Tibial nerve (tissue), 4 donors: ENCODE measurements around the gene ALDH7A1. TPM values are rescaled to one million over a fixed set of nuclear protein-coding genes. Genes with fewer than 3 reads are reported as not detected.

Experiments used
- DNase-seq, 2 donors: peaks; one replicate each; pipeline ENCODE4 v3.0.0-alpha.2; 2019; ENCODE audit warnings: low spot score in 2 of 2
- H3K27ac ChIP-seq, 4 donors: fragments of 200-600 bp; sonication (generic) in 3 of 4; one replicate each; pipeline ENCODE4 v1.5.1; 2017 to 2019; ENCODE audit warnings: mild to moderate bottlenecking in 1 of 4
- H3K27me3 ChIP-seq, 2 donors: fragments of 200-600 bp; sonication (generic) in 1 of 2; one replicate each; pipeline versions ENCODE4 v1.5.1 to v1.6.0; 2017 to 2019
- H3K36me3 ChIP-seq, 3 donors: fragments of 200-600 bp; sonication (generic); one replicate each; pipeline ENCODE4 v1.5.1; 2018 to 2019
- H3K4me1 ChIP-seq, 4 donors: fragments of 200-600 bp; sonication (generic) in 3 of 4; one replicate each; pipeline ENCODE4 v1.5.1; 2017 to 2019
- H3K4me3 ChIP-seq, 4 donors: fragments of 200-600 bp; sonication (generic) in 3 of 4; one replicate each; pipeline ENCODE4 v1.5.1; 2017 to 2019; ENCODE audit warnings: mild to moderate bottlenecking in 1 of 4, moderate library complexity in 1 of 4
- H3K9me3 ChIP-seq, 4 donors: fragments of 200-600 bp; sonication (generic) in 3 of 4; one replicate each; pipeline ENCODE4 v1.5.1; 2017 to 2019
- CTCF ChIP-seq, 5 experiments: fragments of 200-600 bp in 3 of 5; fragments of 450-650 bp in 2 of 5; sonication (generic) in 3 of 5; IDR thresholded peaks; one replicate each; pipeline ENCODE4 v1.5.1; 2016 to 2019; ENCODE audit warnings: antibody characterized with exemption in 5 of 5, mild to moderate bottlenecking in 3 of 5, moderate library complexity in 2 of 5
- EP300 ChIP-seq, 2 donors: sonication (generic); formaldehyde crosslinking; IDR thresholded peaks; one replicate each; pipeline ENCODE4 v1.6.1; 2017; ENCODE audit warnings: antibody characterized with exemption in 2 of 2, mild to moderate bottlenecking in 1 of 2
- POLR2A ChIP-seq, 2 donors: fragments of 450-650 bp; IDR thresholded peaks; one replicate each; pipeline ENCODE4 v1.6.1; 2017; ENCODE audit warnings: antibody characterized with exemption in 2 of 2, mild to moderate bottlenecking in 2 of 2, moderate library complexity in 2 of 2
- WGBS, 2 donors: methylation state at CpG; one replicate each; pipeline ENCODE4 v1.1.5; 2018; 5-methylcytosine and 5-hydroxymethylcytosine counted together
- total RNA-seq, 4 donors: library from RNA; depleted of rRNA; stranded (reverse); fragments of >200 nt; gene quantifications; one replicate each; pipeline ENCODE4 v1.1.0, GENCODE V29; 2016

ALDH7A1 gene
- total RNA-seq, 4 donors from 2014 or later: 20.7 to 41.0 (median 32.9) TPM

GRCh38 chr5:126615286-126615685 lies 20.3 kb upstream of the ALDH7A1 start:
- 89% methylated on average over 4 of the region's 4 CpGs for WGBS, 2 donors
- H3K9me3 ChIP-seq: no peaks in the 10 kb centered on the region
- H3K4me3 ChIP-seq: no peak overlapping the region
- peaks cover 6 to 86% (median 13%) of the 10 kb centered on the region in 3 donors for H3K36me3 ChIP-seq
- H3K27me3 ChIP-seq: no peaks in the 10 kb centered on the region
- TF ChIP-seq POLR2A (IDR thresholded peaks at IDR 0.05): no peak
- no peak for TF ChIP-seq CTCF (IDR thresholded peaks at IDR 0.05)
- no peak for TF ChIP-seq EP300 (IDR thresholded peaks at IDR 0.05)
- no peak overlapping the region for H3K27ac ChIP-seq
- no peak for DNase-seq
- no peaks in the 10 kb centered on the region for H3K4me1 ChIP-seq

- H3K27ac ChIP-seq: no peak overlapping the region
- no peaks in the 10 kb centered on the region for H3K9me3 ChIP-seq
- 87 to 96% methylated on average over 7 of the region's 7 CpGs for WGBS, 2 donors
- TF ChIP-seq POLR2A (IDR thresholded peaks at IDR 0.05) (no peak), CTCF (IDR thresholded peaks at IDR 0.05) (no peak), EP300 (IDR thresholded peaks at IDR 0.05) (no peak)
- H3K4me1 ChIP-seq: peaks cover 0 to 8% (median 0%) of the 10 kb centered on the region in 4 donors
- H3K36me3 ChIP-seq: peaks cover 2 to 86% (median 13%) of the 10 kb centered on the region in 3 donors
- H3K27me3 ChIP-seq: no peaks in the 10 kb centered on the region
- H3K4me3 ChIP-seq: no peak overlapping the region
- DNase-seq: no peak
These were observed 19.0 kb upstream of the ALDH7A1 start for GRCh38 chr5:126613941-126614592.

- TF ChIP-seq CTCF (IDR thresholded peaks at IDR 0.05) (no peak), EP300 (IDR thresholded peaks at IDR 0.05) (no peak), POLR2A (IDR thresholded peaks at IDR 0.05) (no peak)
- 96 to 99% methylated on average over 6 of the region's 6 CpGs for WGBS, 2 donors
- H3K4me3 ChIP-seq: no peak overlapping the region
- no peak for DNase-seq
- no peaks in the 10 kb centered on the region for H3K27me3 ChIP-seq
- H3K9me3 ChIP-seq: no peaks in the 10 kb centered on the region
- H3K36me3 ChIP-seq: peaks cover 0 to 90% (median 5%) of the 10 kb centered on the region in 3 donors
- peaks cover 0 to 31% (median 5%) of the 10 kb centered on the region in 4 donors for H3K4me1 ChIP-seq
- H3K27ac ChIP-seq: no peak overlapping the region
These were observed 15.6 kb upstream of the ALDH7A1 start for GRCh38 chr5:126610616-126611015.

GRCh38 chr5:126610160-126610559 lies 15.1 kb upstream of the ALDH7A1 start:
- Histone ChIP-seq H3K9me3 (no peaks in the 10 kb centered on the region), H3K4me3 (no peak overlapping the region), H3K27me3 (no peaks in the 10 kb centered on the region), H3K4me1 (peaks cover 0 to 36% (median 9%) of the 10 kb centered on the region in 4 donors), H3K36me3 (peaks cover 0 to 94% (median 8%) of the 10 kb centered on the region in 3 donors), H3K27ac (no peak overlapping the region)
- no peak for DNase-seq
- 64 to 78% methylated on average over 2 of the region's 2 CpGs for WGBS, 2 donors
- TF ChIP-seq POLR2A (IDR thresholded peaks at IDR 0.05) (no peak), CTCF (IDR thresholded peaks at IDR 0.05) (no peak), EP300 (IDR thresholded peaks at IDR 0.05) (no peak)

GRCh38 chr5:126605525-126605924 lies 10.5 kb upstream of the ALDH7A1 start:
- Histone ChIP-seq H3K27me3 (no peaks in the 10 kb centered on the region), H3K4me3 (no peak overlapping the region), H3K4me1 (peaks cover 0 to 72% (median 23%) of the 10 kb centered on the region in 4 donors), H3K9me3 (no peaks in the 10 kb centered on the region), H3K27ac (no peak overlapping the region), H3K36me3 (peaks cover 0 to 70% (median 9%) of the 10 kb centered on the region in 3 donors)
- no peak for DNase-seq
- TF ChIP-seq EP300 (IDR thresholded peaks at IDR 0.05) (no peak), POLR2A (IDR thresholded peaks at IDR 0.05) (no peak), CTCF (IDR thresholded peaks at IDR 0.05) (no peak)
- 80 to 84% methylated on average over 5 of the region's 5 CpGs for WGBS, 2 donors
